HepG2 (cell line): ENCODE results near the gene SPACDR. TPM values are rescaled to one million over a fixed set of nuclear protein-coding genes. Genes with fewer than 3 reads are reported as not detected.

Experiments
- ATAC-seq: fragments of 200-7000 bp; cut with Tn5 transposase; 3 replicates; pipeline ENCODE4 v1.9.1; 2020; ENCODE audit warnings: mild to moderate bottlenecking, moderate library complexity
- BruUV-seq: library from RNA; stranded (reverse); fragments of 400-500 nt; replicated peaks from 2 replicates; lab custom pipeline; 2021; lab: Mats Ljungman, UMichigan
- CTCF ChIA-PET: fragments of 300-600 bp; formaldehyde crosslinking; extraction: SDS; loops from one replicate; lab custom pipeline; 2021; ENCODE audit warnings: low total read pairs, inconsistent platforms, low intra/inter-chr PET ratio; lab: Yijun Ruan, JAX
- POLR2A ChIA-PET: fragments of 350-600 bp; sonication (Branson Sonifier 250); formaldehyde crosslinking; loops from one replicate; lab custom pipeline; 2020; ENCODE audit warnings: antibody characterized with exemption, inconsistent platforms; lab: Yijun Ruan, JAX
- DNase-seq: peaks from one replicate; pipeline ENCODE4 v3.0.0-alpha.2; 2015; ENCODE audit warnings: low spot score
- FAIRE-seq: peaks from 3 replicates; lab custom pipeline; 2011; peaks lifted over from hg19 to GRCh38; lab: Jason Lieb, UNC
- H2AFZ ChIP-seq: one replicate; pipeline ENCODE4 v1.6.1; 2011; ENCODE audit warnings: low read length, inconsistent platforms
- H3K27ac ChIP-seq: fragments of 300-600 bp; 3 replicates; pipeline ENCODE4 v1.8.0; 2011; ENCODE audit warnings: mixed run types, mild to moderate bottlenecking, mixed read lengths, low read length, inconsistent platforms; ENCODE audit not compliant: insufficient read depth; ENCODE audit errors: extremely low read length
- H3K27me3 ChIP-seq, 2 experiments: fragments of 200-600 bp in 1 of 2; 2 replicates in 1 of 2; 3 replicates in 1 of 2; pipeline versions ENCODE4 v1.6.0 to v1.8.0; 2011; ENCODE audit warnings: low read length in 2 of 2, mild to moderate bottlenecking in 2 of 2, moderate library complexity in 2 of 2, inconsistent platforms in 1 of 2; ENCODE audit not compliant: insufficient read depth in 2 of 2, control insufficient read depth in 1 of 2
- H3K36me3 ChIP-seq, 2 experiments: fragments of 200-600 bp in 1 of 2; replicated peaks in 1 of 2; 2 replicates in 1 of 2; 3 replicates in 1 of 2; pipeline versions ENCODE4 v1.5.1 to v1.8.0; 2011; ENCODE audit warnings: low read length in 2 of 2, inconsistent platforms in 1 of 2; ENCODE audit not compliant: insufficient read depth in 2 of 2, control insufficient read depth in 1 of 2
- H3K4me1 ChIP-seq: 2 replicates; pipeline ENCODE4 v1.5.1; 2012; ENCODE audit warnings: low read length, inconsistent platforms; ENCODE audit not compliant: insufficient read depth
- H3K4me2 ChIP-seq: 2 replicates; pipeline ENCODE4 v1.6.0; 2011; ENCODE audit warnings: low read depth, low read length, inconsistent platforms
- H3K4me3 ChIP-seq, 3 experiments: fragments of 200-600 bp in 1 of 3; sonication (generic), shearing (Covaris generic) in 1 of 3; replicated peaks in 1 of 3; 2 replicates each; pipeline ENCODE4 v1.5.1; 2011 to 2016; ENCODE audit warnings: low read length in 3 of 3, inconsistent platforms in 2 of 3, low read depth in 2 of 3, mild to moderate bottlenecking in 2 of 3, control low read depth in 1 of 3, mixed read lengths in 1 of 3; ENCODE audit not compliant: insufficient read depth in 1 of 3
- H3K79me2 ChIP-seq: one replicate; pipeline ENCODE4 v1.6.1; 2011; ENCODE audit warnings: low read length, inconsistent platforms; ENCODE audit not compliant: insufficient read depth
- H3K9ac ChIP-seq: 2 replicates; pipeline ENCODE4 v1.6.0; 2011; ENCODE audit warnings: mild to moderate bottlenecking, low read depth, low read length, inconsistent platforms; ENCODE audit not compliant: insufficient read depth
- H3K9me3 ChIP-seq: 2 replicates; pipeline ENCODE4 v1.5.1; 2012; ENCODE audit warnings: mild to moderate bottlenecking, low read length
- H4K20me1 ChIP-seq: 2 replicates; pipeline ENCODE4 v1.6.0; 2011; ENCODE audit warnings: inconsistent platforms, mild to moderate bottlenecking, low read length, moderate library complexity; ENCODE audit not compliant: insufficient read depth
- AGO2 ChIP-seq: fragments of 200-400 bp; formaldehyde crosslinking; optimal IDR thresholded peaks from 2 replicates; pipeline ENCODE3; 2017; ENCODE audit warnings: mild to moderate bottlenecking, low read depth, low read length, moderate library complexity
- CTCF ChIP-seq: sonication (generic); formaldehyde crosslinking; IDR thresholded peaks from 2 replicates; pipeline ENCODE4 v1.5.0; 2020; ENCODE audit warnings: mild to moderate bottlenecking, missing genetic modification reagents, moderate library complexity
- GABPA ChIP-seq, 2 experiments: IDR thresholded peaks; 2 replicates each; pipeline ENCODE4 v1.6.1; 2011 to 2016; ENCODE audit warnings: low read depth in 2 of 2, low read length in 1 of 2, missing biosample characterization in 1 of 2, missing genetic modification characterization in 1 of 2
- HOXA5 ChIP-seq: sonication (generic); formaldehyde crosslinking; IDR thresholded peaks from 2 replicates; pipeline ENCODE4 v1.4.0; 2020; ENCODE audit warnings: missing genetic modification reagents
- NR1H2 ChIP-seq: sonication (generic); formaldehyde crosslinking; IDR thresholded peaks from 2 replicates; pipeline ENCODE4 v1.8.1; 2022; ENCODE audit warnings: low read depth, missing genetic modification reagents, borderline replicate concordance
- PCBP2 ChIP-seq: fragments of 200-400 bp; formaldehyde crosslinking; optimal IDR thresholded peaks from 2 replicates; pipeline ENCODE3; 2018; ENCODE audit warnings: low read length, low read depth; ENCODE audit not compliant: poor library complexity, severe bottlenecking
- TRIM24 ChIP-seq: sonication (generic); formaldehyde crosslinking; IDR thresholded peaks from 2 replicates; pipeline ENCODE4 v1.8.0; 2022; ENCODE audit warnings: mild to moderate bottlenecking, missing genetic modification reagents
- TSC22D2 ChIP-seq: sonication (generic); formaldehyde crosslinking; IDR thresholded peaks from 2 replicates; pipeline ENCODE4 v1.5.1; 2020; ENCODE audit warnings: missing genetic modification reagents, mild to moderate bottlenecking, borderline replicate concordance
- ZNF354B ChIP-seq: sonication (generic); formaldehyde crosslinking; IDR thresholded peaks from 2 replicates; pipeline ENCODE4 v1.8.0; 2022; ENCODE audit warnings: mild to moderate bottlenecking, missing genetic modification reagents
- ZNF709 ChIP-seq: sonication (generic); formaldehyde crosslinking; IDR thresholded peaks from 2 replicates; pipeline ENCODE4 v1.5.0; 2020; ENCODE audit warnings: mild to moderate bottlenecking, missing genetic modification reagents
- WGBS: methylation state at CpG from one replicate; pipeline ENCODE4 v1.1.6; 2017; ENCODE audit warnings: low lambda C conversion rate; 5-methylcytosine and 5-hydroxymethylcytosine counted together
- in situ Hi-C: cut with HindIII; loops from 2 replicates; pipeline ENCODE4 v1.10.0; 2017; ENCODE audit warnings: low pct_unique_long_range_greater_than_20kb; ENCODE audit not compliant: extremely low pct_ligation_motif_present
- intact Hi-C: fragments of 100-400 bp; cut with micrococcal nuclease; formaldehyde crosslinking; loops from one replicate; pipeline ENCODE4 v1.10.0; 2022; ENCODE audit not compliant: unreplicated experiment
- polyA plus RNA-seq, 8 experiments: library from polyadenylated mRNA; depleted of rRNA in 3 of 8; stranded (reverse) in 7 of 8; unstranded in 1 of 8; fragments of >200 nt; fragmentation: Illumina TruSeq in 4 of 8; extraction: Trizol in 4 of 8; gene quantifications; 2 replicates each; pipeline versions ENCODE4 v1.2.1 to v1.2.3, GENCODE V29; 2011 to 2016; ENCODE audit warnings: low read depth in 4 of 8, missing spikeins in 1 of 8, mixed read lengths in 1 of 8; ENCODE audit not compliant: insufficient read depth in 1 of 8
- total RNA-seq, 5 experiments: library from RNA; depleted of rRNA; stranded (reverse); fragments of >200 nt; fragmentation: Illumina TruSeq; extraction: Trizol; gene quantifications; 2 replicates each; pipeline ENCODE4 v1.2.3, GENCODE V29; 2016; ENCODE audit warnings: low read depth in 1 of 5
- TF ChIP-seq, protein P1 (sequence below): sonication (generic); formaldehyde crosslinking; IDR thresholded peaks from 2 replicates; pipeline ENCODE4 v1.4.0; 2020; ENCODE audit warnings: missing genetic modification reagents, borderline replicate concordance

SPACDR gene
- total and polyA plus RNA-seq, 2 of the 13 experiments (the other 11 are each of a cell fraction or from before 2014, with no cell fraction given), result 0.41 TPM; not detected in 1

- Histone ChIP-seq H3K4me1 (peaks cover 27% of the 10 kb centered on the region), H3K9ac (no peak overlapping the region), H3K27me3 (peaks cover 0 to 2% of the 10 kb centered on the region in 2 experiments; a peak in 1 of 5 replicates), H3K27ac (no peak overlapping the region), H3K4me3 (no peak overlapping the region), H2AFZ (no peak overlapping the region), H3K4me2 (no peak overlapping the region), H3K36me3 (no peaks in the 10 kb centered on the region), H3K79me2 (no peaks in the 10 kb centered on the region), H3K9me3 (no peaks in the 10 kb centered on the region), H4K20me1 (no peaks in the 10 kb centered on the region)
- TF ChIP-seq HOXA5 (no peak), AGO2 (peak; percentile 33)
- WGBS, result 86% methylated on average over 26 of the region's 32 CpGs
- BruUV-seq, result no TSS peak
- ChIA-PET CTCF (interaction anchor here (0.7 kb wide), 1 partner anchor 16 kb away, joined by 5 read pairs; no protein-coding TSS in a partner anchor), POLR2A (no interaction called here)
- no peak for ATAC-seq
- no peak for FAIRE-seq
- no peak for DNase-seq
- in situ Hi-C loops (loop anchor here (10.0 kb wide), 1 partner anchor 228 kb away; the partner anchor contains the start of gene GIGYF1), intact Hi-C loops (loop anchor here (5.0 kb wide), 1 partner anchor 95 kb away; no protein-coding TSS in a partner anchor)
Observed at GRCh38 chr7:100466653-100467605, 2.9 kb upstream of the SPACDR start.

GRCh38 chr7:100465702-100466311 is 1.7 kb upstream of the SPACDR start:
- Histone ChIP-seq H3K79me2 (no peaks in the 10 kb centered on the region), H3K27me3 (peaks cover 0 to 2% of the 10 kb centered on the region in 2 experiments; a peak in 1 of 5 replicates), H3K27ac (no peak overlapping the region), H3K9ac (no peak overlapping the region), H3K4me3 (no peak overlapping the region), H3K4me1 (peaks cover 27% of the 10 kb centered on the region), H3K9me3 (no peaks in the 10 kb centered on the region), H3K4me2 (peak overlapping the region; percentile 36; the same call in 1 of the 2 replicates), H4K20me1 (no peaks in the 10 kb centered on the region), H2AFZ (no peak overlapping the region), H3K36me3 (no peaks in the 10 kb centered on the region)
- DNase-seq (peak; percentile 58), FAIRE-seq (peak; percentile 54), ATAC-seq (peak; percentile 90)
- in situ Hi-C loops, result loop anchor here (10.0 kb wide), 1 partner anchor 229 kb away; the partner anchor contains the start of gene GIGYF1
- WGBS, result 27% methylated on average over 3 of the region's 17 CpGs
- no TSS peak for BruUV-seq
- ChIA-PET POLR2A (interaction anchor here (0.8 to 1.6 kb wide), 9 partner anchors 11 to 411 kb away, joined by 3 to 8 read pairs (median 4); partner anchors contain the start of genes AGFG2, FBXO24, MOSPD3 and ZCWPW1), CTCF (interaction anchor here (0.9 to 2.1 kb wide), 2 partner anchors 17 to 94 kb away, joined by 3 to 8 read pairs; partner anchors contain the start of gene NYAP1)
- intact Hi-C loops, result loop anchor here (5.0 kb wide), 1 partner anchor 96 kb away; no protein-coding TSS in a partner anchor
- TF ChIP-seq TSC22D2 (CRISPR knock-in tag) (no peak), NR1H2 (CRISPR knock-in tag) (no peak), ZNF354B (CRISPR knock-in tag) (no peak), TRIM24 (CRISPR knock-in tag) (no peak), ZNF709 (no peak), CTCF (CRISPR knock-in tag) (peak; percentile 89), GABPA (IDR thresholded peaks at IDR 0.05; ENCODE audit: low read depth, low read length) (peak; percentile 22; the same call in 1 of the 2 replicates), GABPA (CRISPR knock-in tag; IDR thresholded peaks at IDR 0.05; ENCODE audit: low read depth) (no peak), PCBP2 (no peak)
- TF ChIP-seq, protein P1, sequence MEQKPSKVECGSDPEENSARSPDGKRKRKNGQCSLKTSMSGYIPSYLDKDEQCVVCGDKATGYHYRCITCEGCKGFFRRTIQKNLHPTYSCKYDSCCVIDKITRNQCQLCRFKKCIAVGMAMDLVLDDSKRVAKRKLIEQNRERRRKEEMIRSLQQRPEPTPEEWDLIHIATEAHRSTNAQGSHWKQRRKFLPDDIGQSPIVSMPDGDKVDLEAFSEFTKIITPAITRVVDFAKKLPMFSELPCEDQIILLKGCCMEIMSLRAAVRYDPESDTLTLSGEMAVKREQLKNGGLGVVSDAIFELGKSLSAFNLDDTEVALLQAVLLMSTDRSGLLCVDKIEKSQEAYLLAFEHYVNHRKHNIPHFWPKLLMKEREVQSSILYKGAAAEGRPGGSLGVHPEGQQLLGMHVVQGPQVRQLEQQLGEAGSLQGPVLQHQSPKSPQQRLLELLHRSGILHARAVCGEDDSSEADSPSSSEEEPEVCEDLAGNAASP (CRISPR knock-in tag), result 0 out of 2 replicates have a peak, but pooled peaks have one; percentile 20
